Uterus (tissue), 2 donors: ENCODE results near the gene TMEM59L.

Experiments used
- POLR2A ChIP-seq, 2 donors: fragments of 450-650 bp; IDR thresholded peaks; one replicate each; pipeline ENCODE4 v1.6.1; 2016; ENCODE audit warnings: antibody characterized with exemption in 2 of 2, mild to moderate bottlenecking in 1 of 2, moderate library complexity in 1 of 2
- TF ChIP-seq, protein P1 (sequence below), 4 experiments: fragments of 200-600 bp in 2 of 4; fragments of 450-650 bp in 2 of 4; sonication (generic) in 2 of 4; IDR thresholded peaks; one replicate each; pipeline ENCODE4 v1.5.1; 2016 to 2019; ENCODE audit warnings: antibody characterized with exemption in 4 of 4, mild to moderate bottlenecking in 2 of 4, moderate library complexity in 1 of 4

DNA sequence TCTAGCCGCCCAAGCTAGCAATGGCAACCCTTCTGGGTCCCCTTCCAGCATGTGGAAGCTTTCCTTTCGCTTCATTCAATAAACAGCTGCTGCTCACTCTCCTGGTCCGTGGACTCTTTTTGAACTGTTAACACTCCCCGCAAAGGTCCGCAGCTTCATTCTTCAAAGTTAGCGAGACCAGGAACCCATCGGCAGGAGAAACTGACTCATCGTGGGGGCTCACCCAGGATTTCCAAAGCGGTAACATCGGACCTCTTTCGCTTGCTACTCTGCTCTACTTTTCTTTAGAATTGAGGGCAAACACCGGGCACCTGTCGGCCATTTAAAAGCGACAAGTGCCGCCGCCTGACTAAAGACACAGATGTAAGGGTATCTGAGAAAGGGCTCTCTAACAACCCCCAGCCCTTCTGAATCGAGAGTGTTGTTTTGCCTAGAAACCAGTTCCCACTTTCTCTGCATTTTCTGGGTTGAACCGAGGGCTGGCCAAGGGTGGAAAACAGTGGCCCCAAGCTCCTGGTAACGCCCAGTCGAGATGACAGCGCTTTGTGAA, 35.2 kb upstream of the TMEM59L start:
- TF ChIP-seq, protein P1, sequence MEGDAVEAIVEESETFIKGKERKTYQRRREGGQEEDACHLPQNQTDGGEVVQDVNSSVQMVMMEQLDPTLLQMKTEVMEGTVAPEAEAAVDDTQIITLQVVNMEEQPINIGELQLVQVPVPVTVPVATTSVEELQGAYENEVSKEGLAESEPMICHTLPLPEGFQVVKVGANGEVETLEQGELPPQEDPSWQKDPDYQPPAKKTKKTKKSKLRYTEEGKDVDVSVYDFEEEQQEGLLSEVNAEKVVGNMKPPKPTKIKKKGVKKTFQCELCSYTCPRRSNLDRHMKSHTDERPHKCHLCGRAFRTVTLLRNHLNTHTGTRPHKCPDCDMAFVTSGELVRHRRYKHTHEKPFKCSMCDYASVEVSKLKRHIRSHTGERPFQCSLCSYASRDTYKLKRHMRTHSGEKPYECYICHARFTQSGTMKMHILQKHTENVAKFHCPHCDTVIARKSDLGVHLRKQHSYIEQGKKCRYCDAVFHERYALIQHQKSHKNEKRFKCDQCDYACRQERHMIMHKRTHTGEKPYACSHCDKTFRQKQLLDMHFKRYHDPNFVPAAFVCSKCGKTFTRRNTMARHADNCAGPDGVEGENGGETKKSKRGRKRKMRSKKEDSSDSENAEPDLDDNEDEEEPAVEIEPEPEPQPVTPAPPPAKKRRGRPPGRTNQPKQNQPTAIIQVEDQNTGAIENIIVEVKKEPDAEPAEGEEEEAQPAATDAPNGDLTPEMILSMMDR (IDR thresholded peaks at IDR 0.05), result no peak
- TF ChIP-seq POLR2A (IDR thresholded peaks at IDR 0.05), result no peak
